HG02759 (cell line): ENCODE measurements around the gene PAGE2.
"Not testable (repeated sequence)": the region's sequence is repeated elsewhere in the genome, so short reads cannot be mapped to it uniquely, and the experiment has no call there.

Source experiments
- ATAC-seq: cut with Tn5 transposase; IDR thresholded peaks from one replicate; pipeline ENCODE4 v1.9.1; 2021; ENCODE audit warnings: mild to moderate bottlenecking, moderate library complexity; ENCODE audit not compliant: unreplicated experiment

PAGE2 gene

GRCh38 chrX:55088795-55089489, at the start of gene PAGE2:
Gene PAGE2, plus strand, starts transcription at chrX:55089018. Its CDS starts 1,003 bp downstream, at chrX:55090021.
- ATAC-seq = no peak

GRCh38 chrX:55039471-55039870, 49.3 kb upstream of the PAGE2 start:
- ATAC-seq = no peak

- no peak for ATAC-seq
Observed at GRCh38 chrX:55041514-55041913, 47.3 kb upstream of the PAGE2 start.

GRCh38 chrX:55050599-55050998, 38.2 kb upstream of the PAGE2 start:
- ATAC-seq = not testable (repeated sequence)

GRCh38 chrX:55056820-55057674, 31.8 kb upstream of the PAGE2 start:
- ATAC-seq = no peak

GRCh38 chrX:55057675-55058249, 31.1 kb upstream of the PAGE2 start:
- no peak for ATAC-seq

GRCh38 chrX:55067180-55067579, 21.6 kb upstream of the PAGE2 start:
- ATAC-seq = not testable (repeated sequence)

- no peak for ATAC-seq
Observed at GRCh38 chrX:55072286-55072685, 16.5 kb upstream of the PAGE2 start.

GRCh38 chrX:55074851-55075467, 13.9 kb upstream of the PAGE2 start, which contains the start of gene PAGE2B:
Gene PAGE2B, plus strand, starts transcription at chrX:55075030. Its CDS starts 1,012 bp downstream, at chrX:55076042.
- no peak for ATAC-seq

GRCh38 chrX:55098691-55099090, 9.9 kb downstream of the PAGE2 start:
- no peak for ATAC-seq

- ATAC-seq = no peak
Observed at GRCh38 chrX:55099162-55099561, 10.3 kb downstream of the PAGE2 start.

GRCh38 chrX:55102754-55103153, 13.9 kb downstream of the PAGE2 start:
- ATAC-seq = no peak

GRCh38 chrX:55107262-55107661, 18.4 kb downstream of the PAGE2 start:
- no peak for ATAC-seq

GRCh38 chrX:55107911-55108310, 19.1 kb downstream of the PAGE2 start:
- no peak for ATAC-seq

- no peak for ATAC-seq
Observed at GRCh38 chrX:55109306-55109705, 20.5 kb downstream of the PAGE2 start.

- ATAC-seq = no peak
Observed at GRCh38 chrX:55111578-55112254, 22.9 kb downstream of the PAGE2 start.

- ATAC-seq = not testable (repeated sequence)
Observed at GRCh38 chrX:55116589-55116988, 27.8 kb downstream of the PAGE2 start.

- no peak for ATAC-seq
Observed at GRCh38 chrX:55118574-55118973, 29.8 kb downstream of the PAGE2 start.

GRCh38 chrX:55119271-55119670, 30.5 kb downstream of the PAGE2 start:
- ATAC-seq = no peak

GRCh38 chrX:55119712-55120111, 30.9 kb downstream of the PAGE2 start:
- ATAC-seq = no peak
